Activated naive CD4-positive, alpha-beta T cell treated with Interleukin-2 at 50 U/mL for 16 hours (primary cell): ENCODE data around the gene PGAM5.

Source experiments
- DNase-seq: peaks from one replicate; pipeline ENCODE4 v3.0.0-alpha.2; 2020

The PGAM5 gene

GRCh38 chr12:132710405-132711079 lies at the start of gene PGAM5:
Gene PGAM5, plus strand, starts transcription at chr12:132710842. Its CDS starts 35 bp downstream, at chr12:132710877.
- DNase-seq, result peak; percentile 91

- no peak for DNase-seq
Measured at GRCh38 chr12:132660996-132661395, 49.6 kb upstream of the PGAM5 start.

- DNase-seq, result no peak
Measured at GRCh38 chr12:132661972-132662371, 48.7 kb upstream of the PGAM5 start.

GRCh38 chr12:132662901-132663755 lies 47.5 kb upstream of the PGAM5 start:
- no peak for DNase-seq

GRCh38 chr12:132664206-132665148 lies 46.2 kb upstream of the PGAM5 start:
- no peak for DNase-seq

- no peak for DNase-seq
Measured at GRCh38 chr12:132665149-132665491, 45.5 kb upstream of the PGAM5 start.

- DNase-seq, result no peak
Measured at GRCh38 chr12:132665794-132666193, 44.8 kb upstream of the PGAM5 start.

- no peak for DNase-seq
Measured at GRCh38 chr12:132668191-132669088, 42.2 kb upstream of the PGAM5 start.

GRCh38 chr12:132669166-132669879 lies 41.3 kb upstream of the PGAM5 start:
- DNase-seq, result no peak

GRCh38 chr12:132672116-132672515 lies 38.5 kb upstream of the PGAM5 start:
- no peak for DNase-seq

- DNase-seq, result no peak
Measured at GRCh38 chr12:132672678-132673077, 38.0 kb upstream of the PGAM5 start.

- DNase-seq, result no peak
Measured at GRCh38 chr12:132673288-132674179, 37.1 kb upstream of the PGAM5 start.

- no peak for DNase-seq
Measured at GRCh38 chr12:132674561-132674960, 36.1 kb upstream of the PGAM5 start.

GRCh38 chr12:132675757-132676432 lies 34.7 kb upstream of the PGAM5 start:
- DNase-seq, result no peak

GRCh38 chr12:132677492-132677891 lies 33.1 kb upstream of the PGAM5 start:
- no peak for DNase-seq

- DNase-seq, result no peak
Measured at GRCh38 chr12:132685400-132685799, 25.2 kb upstream of the PGAM5 start.

GRCh38 chr12:132686825-132687210 lies 23.8 kb upstream of the PGAM5 start:
- DNase-seq, result no peak

GRCh38 chr12:132687211-132688164 lies 23.2 kb upstream of the PGAM5 start, which contains the start of the genes POLE and PXMP2:
Gene POLE, minus strand, starts transcription at chr12:132687342. Its CDS starts 27 bp downstream, at chr12:132687315.
Gene PXMP2, plus strand, starts transcription at chr12:132687587. Its CDS starts 84 bp downstream, at chr12:132687671.
- DNase-seq, result peak; percentile 95
